ENCODE data around the gene C10orf120.

- no peak for TF ChIP-seq NR2F6 (CRISPR knock-in tag; IDR thresholded peaks at IDR 0.05)
- TF ChIP-seq YBX1 (IDR thresholded peaks at IDR 0.05), result no peak
- no peak for TF ChIP-seq NFATC3 (IDR thresholded peaks at IDR 0.05)
- TF ChIP-seq ETV6 (IDR thresholded peaks at IDR 0.05; ENCODE audit: borderline replicate concordance in 1 of 2, low read depth in 2 of 2, low read length in 1 of 2), result no peak
- no peak for TF ChIP-seq ETV6 (CRISPR knock-in tag; IDR thresholded peaks at IDR 0.05; ENCODE audit: borderline replicate concordance)
- TF ChIP-seq MYC (IDR thresholded peaks at IDR 0.05; ENCODE audit: low read depth, low read length), result no peak
- no peak for TF ChIP-seq MYC (CRISPR knock-in tag; IDR thresholded peaks at IDR 0.05; ENCODE audit: borderline replicate concordance, low read depth)
- no peak for TF ChIP-seq FOXA1 (IDR thresholded peaks at IDR 0.05; ENCODE audit: borderline replicate concordance)
- no peak for TF ChIP-seq PTRF (tag; IDR thresholded peaks at IDR 0.05)
- no peak for TF ChIP-seq FOSL1 (tag; conservative IDR thresholded peaks at IDR 0.05)
- TF ChIP-seq MTA3 (IDR thresholded peaks at IDR 0.05; ENCODE audit: borderline replicate concordance), result no peak
These were observed 50.8 kb downstream of the C10orf120 start for GRCh38 chr10:122648599-122649428.
